SJCRH30 (cell line): ENCODE results near the gene MPHOSPH9. TPM values are rescaled to one million over a fixed set of nuclear protein-coding genes. Genes with fewer than 3 reads are reported as not detected.

Experiments
- DNase-seq, 2 experiments: peaks; one replicate each; pipeline ENCODE4 v3.0.0-alpha.2; 2015 to 2020
- H3K27ac ChIP-seq: fragments of 250-450 bp; sonication (Bioruptor Pico); 2 replicates; pipeline ENCODE4 v1.5.1; 2020; ENCODE audit warnings: mild to moderate bottlenecking, moderate library complexity
- H3K27me3 ChIP-seq: fragments of 250-450 bp; sonication (Bioruptor Pico); 2 replicates; pipeline ENCODE4 v1.5.1; 2020; ENCODE audit warnings: mild to moderate bottlenecking, moderate library complexity
- H3K36me3 ChIP-seq: fragments of 250-450 bp; sonication (Bioruptor Pico); 2 replicates; pipeline ENCODE4 v1.5.1; 2020; ENCODE audit warnings: mild to moderate bottlenecking, moderate library complexity
- H3K4me1 ChIP-seq: fragments of 250-450 bp; sonication (Bioruptor Pico); 2 replicates; pipeline ENCODE4 v1.5.1; 2020; ENCODE audit warnings: mild to moderate bottlenecking, moderate library complexity
- H3K4me3 ChIP-seq: fragments of 250-450 bp; sonication (Bioruptor Pico); 2 replicates; pipeline ENCODE4 v1.5.1; 2020; ENCODE audit warnings: mild to moderate bottlenecking, moderate library complexity
- H3K9me3 ChIP-seq: fragments of 250-450 bp; sonication (Bioruptor Pico); replicated peaks from 2 replicates; pipeline ENCODE4 v1.5.1; 2020; ENCODE audit warnings: mild to moderate bottlenecking, moderate library complexity
- total RNA-seq: library from RNA; depleted of rRNA; stranded (reverse); fragments of >200 nt; shearing (Covaris generic); gene quantifications from 2 replicates; pipeline ENCODE4 v1.2.3, GENCODE V29; 2014; rRNA removed

Gene MPHOSPH9
- total RNA-seq, result 68.7 and 78.2 TPM in 2 replicates

DNA sequence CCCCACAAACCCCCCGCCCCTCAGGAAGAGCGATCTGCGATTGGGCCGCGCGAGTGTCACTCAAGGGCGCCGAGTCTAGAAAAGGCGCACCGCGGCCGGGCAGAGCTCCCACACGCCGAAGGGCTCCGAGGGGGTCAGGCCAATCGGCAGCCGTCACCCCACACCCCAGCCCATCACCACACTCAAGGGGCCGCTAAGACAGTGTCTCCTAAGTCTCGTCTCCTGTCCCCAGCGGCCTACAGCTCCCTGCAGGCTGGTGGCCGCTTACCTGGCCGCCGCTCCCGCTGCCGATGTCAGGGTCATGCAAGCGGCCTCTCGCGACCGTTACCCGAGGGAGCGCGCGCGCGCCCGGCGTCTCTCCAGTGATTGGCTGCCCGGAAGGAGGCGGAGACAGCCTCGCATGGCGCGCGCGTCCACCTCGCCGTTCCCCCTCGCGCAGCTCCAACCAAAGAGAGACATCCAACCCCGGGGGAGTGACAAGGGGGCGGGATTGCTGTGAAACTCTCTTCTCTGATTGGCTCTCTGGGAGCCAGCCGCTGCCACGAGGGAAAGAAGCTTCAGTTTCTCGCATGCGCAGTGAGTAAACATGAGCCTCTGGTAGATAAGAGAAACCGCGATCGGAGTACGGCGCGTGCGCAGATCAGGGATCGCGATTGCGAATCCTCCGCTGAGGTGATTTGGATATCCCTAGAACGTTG lies at the start of gene MPHOSPH9, which contains the start of gene MTRFR:
MPHOSPH9 (minus strand) TSS at position 335 of the 698 bp plus-strand sequence. CDS start 2,777 bp downstream, outside the sequence.
MTRFR (plus strand) TSS at position 630 of the 698 bp plus-strand sequence. CDS start 20,239 bp downstream, outside the sequence.
- Histone ChIP-seq H3K36me3 (peaks cover 4% of the 10 kb centered on the region; the same call in 1 of the 2 replicates), H3K27ac (peak within 1 kb of the TSS; percentile 75), H3K4me1 (no peaks in the 10 kb centered on the region), H3K9me3 (no peaks in the 10 kb centered on the region), H3K27me3 (no peaks in the 10 kb centered on the region), H3K4me3 (peak within 1 kb of the TSS; percentile 68)
- DNase-seq, result peak; percentile 99 to 100

GRCh38 chr12:123282111-123282510 lies 49.2 kb upstream of the MPHOSPH9 start:
- H3K36me3 ChIP-seq, result no peaks in the 10 kb centered on the region

GRCh38 chr12:123280971-123281370 lies 48.0 kb upstream of the MPHOSPH9 start:
- H3K27ac ChIP-seq, result no peak overlapping the region
- H3K27me3 ChIP-seq, result no peaks in the 10 kb centered on the region
- DNase-seq, result no peak
- no peak overlapping the region for H3K4me3 ChIP-seq
- H3K36me3 ChIP-seq, result no peaks in the 10 kb centered on the region
- no peaks in the 10 kb centered on the region for H3K4me1 ChIP-seq
- no peaks in the 10 kb centered on the region; the same call in 1 of the 2 replicates for H3K9me3 ChIP-seq

More at GRCh38 chr12:123282111-123282510, 49.2 kb upstream of the MPHOSPH9 start:
- Histone ChIP-seq H3K27me3 (no peaks in the 10 kb centered on the region), H3K4me3 (no peak overlapping the region), H3K4me1 (no peaks in the 10 kb centered on the region), H3K9me3 (no peaks in the 10 kb centered on the region; the same call in 1 of the 2 replicates), H3K27ac (no peak overlapping the region)
- DNase-seq, result no peak

- DNase-seq, result no peak
- no peak overlapping the region for H3K27ac ChIP-seq
- no peaks in the 10 kb centered on the region for H3K27me3 ChIP-seq
- H3K4me3 ChIP-seq, result no peak overlapping the region
- no peaks in the 10 kb centered on the region for H3K36me3 ChIP-seq
- H3K4me1 ChIP-seq, result no peaks in the 10 kb centered on the region
- no peaks in the 10 kb centered on the region; the same call in 1 of the 2 replicates for H3K9me3 ChIP-seq
Observed at GRCh38 chr12:123278101-123278627, 45.2 kb upstream of the MPHOSPH9 start.

- Histone ChIP-seq H3K27ac (peak overlapping the region; percentile 66), H3K4me3 (peak overlapping the region; percentile 95), H3K9me3 (no peaks in the 10 kb centered on the region; the same call in 1 of the 2 replicates), H3K36me3 (no peaks in the 10 kb centered on the region), H3K4me1 (peaks cover 14% of the 10 kb centered on the region), H3K27me3 (no peaks in the 10 kb centered on the region)
- DNase-seq, result no peak
Observed at GRCh38 chr12:123273166-123273565, 40.2 kb upstream of the MPHOSPH9 start.

DNA sequence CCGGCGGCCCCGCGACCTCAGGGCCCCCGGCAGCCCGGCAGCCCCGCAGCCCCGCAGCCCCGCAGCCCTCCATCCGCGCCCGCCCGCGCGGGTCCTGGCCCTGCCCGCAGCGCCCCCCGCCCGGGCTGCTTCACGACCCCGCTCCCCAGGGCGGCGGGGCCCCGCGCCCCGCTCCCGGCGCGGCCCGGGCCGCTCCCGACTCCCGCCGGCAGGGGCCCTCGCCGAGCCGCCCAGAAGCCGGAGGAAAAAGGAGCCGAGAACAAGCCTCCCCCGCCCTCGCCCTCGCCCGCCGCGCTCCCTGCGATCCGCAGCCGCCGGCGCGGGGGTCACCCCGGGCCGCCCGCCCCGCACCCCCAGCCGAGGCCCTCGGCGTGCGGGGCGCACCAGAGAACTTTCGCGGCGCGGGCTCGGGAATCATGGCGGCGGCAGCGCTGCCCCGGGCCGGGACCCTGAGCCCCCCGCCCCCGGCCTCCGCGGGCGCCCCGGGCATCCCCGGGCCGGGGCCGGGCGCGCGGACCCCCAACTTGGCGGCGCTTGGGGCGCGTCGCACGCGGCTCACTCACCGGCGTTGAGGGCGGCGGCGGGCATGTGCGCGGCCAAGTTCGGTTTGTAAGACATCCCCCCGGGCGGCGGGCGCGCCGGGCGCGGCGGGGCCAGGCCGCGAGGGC lies 38.2 kb upstream of the MPHOSPH9 start:
- DNase-seq, result peak; percentile 71 to 75
- peaks cover 23% of the 10 kb centered on the region for H3K4me1 ChIP-seq
- H3K36me3 ChIP-seq, result peaks cover 10% of the 10 kb centered on the region
- peak overlapping the region; percentile 94 for H3K27ac ChIP-seq
- H3K4me3 ChIP-seq, result peak overlapping the region; percentile 95
- H3K27me3 ChIP-seq, result no peaks in the 10 kb centered on the region
- H3K9me3 ChIP-seq, result no peaks in the 10 kb centered on the region

- H3K4me1 ChIP-seq, result peaks cover 23% of the 10 kb centered on the region
- peak overlapping the region; percentile 94 for H3K27ac ChIP-seq
- H3K27me3 ChIP-seq, result no peaks in the 10 kb centered on the region
- DNase-seq, result peak; percentile 48 to 61
- H3K36me3 ChIP-seq, result peaks cover 12% of the 10 kb centered on the region
- H3K4me3 ChIP-seq, result peak overlapping the region; percentile 95
- no peaks in the 10 kb centered on the region for H3K9me3 ChIP-seq
Observed at GRCh38 chr12:123270214-123271000, 37.5 kb upstream of the MPHOSPH9 start.

DNA sequence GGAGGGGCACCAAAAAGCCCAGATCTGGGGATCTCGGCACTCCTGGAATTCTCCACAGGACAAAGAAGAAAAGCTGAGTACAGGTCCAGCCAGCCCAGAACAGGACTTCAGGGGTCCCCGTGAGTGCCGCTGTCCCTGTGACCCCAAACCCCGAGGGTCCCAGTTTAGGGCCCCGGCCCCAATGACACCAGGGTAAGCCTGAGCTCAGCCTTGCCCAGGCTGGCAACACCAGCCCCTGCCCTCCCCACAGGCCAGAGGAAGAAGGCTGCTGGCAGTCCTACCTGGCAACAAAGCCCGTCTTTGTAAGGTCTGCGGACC lies 36.9 kb upstream of the MPHOSPH9 start:
- peaks cover 23% of the 10 kb centered on the region for H3K4me1 ChIP-seq
- no peak for DNase-seq
- peaks cover 12% of the 10 kb centered on the region for H3K36me3 ChIP-seq
- peak overlapping the region; percentile 95 for H3K4me3 ChIP-seq
- H3K27me3 ChIP-seq, result no peaks in the 10 kb centered on the region
- H3K27ac ChIP-seq, result peak overlapping the region; percentile 94
- H3K9me3 ChIP-seq, result no peaks in the 10 kb centered on the region

DNA sequence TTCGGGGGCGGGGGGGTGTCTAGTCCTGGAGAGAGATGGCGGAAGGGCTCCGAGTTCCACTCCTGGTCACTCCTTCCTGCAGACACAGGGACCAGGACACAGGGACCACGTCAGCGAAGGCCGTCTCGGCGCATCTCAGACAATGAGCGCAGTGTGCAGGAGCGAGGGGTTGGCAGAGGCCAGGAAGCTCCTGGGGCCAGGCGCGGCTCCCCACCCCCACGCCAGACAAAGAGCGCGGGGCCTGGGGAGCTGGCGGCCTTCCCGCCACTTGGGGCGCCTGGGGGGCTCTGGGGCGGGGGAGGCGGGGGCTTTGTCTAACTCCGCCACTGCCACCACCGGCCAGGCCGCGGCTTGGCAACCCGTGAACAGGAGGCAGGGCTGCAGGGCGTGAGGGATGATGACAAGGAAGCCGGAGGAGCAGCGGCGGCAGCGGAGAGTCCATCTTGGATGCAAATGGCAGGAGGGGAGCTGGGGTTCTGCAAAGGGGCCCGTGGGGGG lies 36.5 kb upstream of the MPHOSPH9 start:
- peak overlapping the region; percentile 95 for H3K4me3 ChIP-seq
- DNase-seq, result peak; percentile 93 to 95
- no peaks in the 10 kb centered on the region for H3K27me3 ChIP-seq
- peaks cover 23% of the 10 kb centered on the region for H3K4me1 ChIP-seq
- H3K9me3 ChIP-seq, result no peaks in the 10 kb centered on the region
- H3K27ac ChIP-seq, result peak overlapping the region; percentile 94
- H3K36me3 ChIP-seq, result peaks cover 12% of the 10 kb centered on the region

- H3K4me3 ChIP-seq, result peak overlapping the region; percentile 95
- H3K36me3 ChIP-seq, result peaks cover 12% of the 10 kb centered on the region
- no peaks in the 10 kb centered on the region for H3K9me3 ChIP-seq
- DNase-seq, result no peak
- peak overlapping the region; percentile 94 for H3K27ac ChIP-seq
- H3K27me3 ChIP-seq, result no peaks in the 10 kb centered on the region
- H3K4me1 ChIP-seq, result peaks cover 23% of the 10 kb centered on the region
Observed at GRCh38 chr12:123268850-123269249, 35.9 kb upstream of the MPHOSPH9 start.

DNA sequence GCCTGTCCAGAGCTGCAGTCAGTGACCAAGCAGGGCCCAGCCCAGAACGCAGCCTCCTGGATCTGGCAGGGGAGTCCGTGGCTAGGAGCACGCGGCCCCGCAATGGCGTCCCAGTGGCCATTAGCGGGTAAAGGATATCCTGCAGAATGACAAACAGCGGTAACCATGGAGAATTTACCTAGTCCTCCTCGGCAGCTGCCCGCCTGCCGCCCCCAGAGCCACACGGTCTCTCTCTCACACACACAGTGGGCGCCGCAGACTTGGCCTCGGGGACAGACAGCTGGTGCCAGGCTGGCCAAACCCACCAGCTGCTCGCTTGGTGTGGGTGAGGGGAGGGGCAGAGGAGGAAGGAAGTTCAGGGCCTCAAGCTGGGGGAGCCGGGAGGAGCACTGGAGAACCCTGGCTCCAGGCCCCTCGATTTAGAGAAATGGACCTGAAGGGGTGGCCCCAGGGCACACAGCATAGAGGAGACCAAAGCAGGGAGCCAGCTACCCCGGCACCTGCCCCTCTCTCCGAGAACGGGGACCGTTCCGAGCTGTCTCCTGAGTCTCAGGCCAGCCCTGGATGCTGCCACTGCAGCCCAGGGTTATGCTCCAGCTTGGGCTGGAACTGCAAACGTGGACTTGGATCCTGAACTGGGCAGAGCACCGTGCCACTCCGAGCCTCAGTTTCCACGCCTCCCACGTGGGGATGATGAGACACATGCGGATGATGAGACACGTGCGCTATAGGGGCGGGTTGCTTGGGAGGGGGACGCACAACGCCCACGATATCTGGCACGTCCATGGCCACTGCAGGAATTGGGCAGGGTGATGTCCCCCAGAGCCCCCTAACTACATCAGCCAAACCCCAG lies 35.3 kb upstream of the MPHOSPH9 start:
- Histone ChIP-seq H3K27ac (peak overlapping the region; percentile 94), H3K36me3 (peaks cover 18% of the 10 kb centered on the region), H3K27me3 (no peaks in the 10 kb centered on the region), H3K4me3 (peak overlapping the region; percentile 95), H3K4me1 (peaks cover 23% of the 10 kb centered on the region), H3K9me3 (no peaks in the 10 kb centered on the region)
- DNase-seq, result peak; percentile 96 to 97

- H3K4me1 ChIP-seq, result peaks cover 20% of the 10 kb centered on the region
- H3K36me3 ChIP-seq, result peaks cover 24% of the 10 kb centered on the region
- H3K9me3 ChIP-seq, result no peaks in the 10 kb centered on the region
- no peaks in the 10 kb centered on the region for H3K27me3 ChIP-seq
- DNase-seq, result no peak
- H3K27ac ChIP-seq, result peak overlapping the region; percentile 94
- peak overlapping the region; percentile 95 for H3K4me3 ChIP-seq
Observed at GRCh38 chr12:123267335-123267920, 34.5 kb upstream of the MPHOSPH9 start.

DNA sequence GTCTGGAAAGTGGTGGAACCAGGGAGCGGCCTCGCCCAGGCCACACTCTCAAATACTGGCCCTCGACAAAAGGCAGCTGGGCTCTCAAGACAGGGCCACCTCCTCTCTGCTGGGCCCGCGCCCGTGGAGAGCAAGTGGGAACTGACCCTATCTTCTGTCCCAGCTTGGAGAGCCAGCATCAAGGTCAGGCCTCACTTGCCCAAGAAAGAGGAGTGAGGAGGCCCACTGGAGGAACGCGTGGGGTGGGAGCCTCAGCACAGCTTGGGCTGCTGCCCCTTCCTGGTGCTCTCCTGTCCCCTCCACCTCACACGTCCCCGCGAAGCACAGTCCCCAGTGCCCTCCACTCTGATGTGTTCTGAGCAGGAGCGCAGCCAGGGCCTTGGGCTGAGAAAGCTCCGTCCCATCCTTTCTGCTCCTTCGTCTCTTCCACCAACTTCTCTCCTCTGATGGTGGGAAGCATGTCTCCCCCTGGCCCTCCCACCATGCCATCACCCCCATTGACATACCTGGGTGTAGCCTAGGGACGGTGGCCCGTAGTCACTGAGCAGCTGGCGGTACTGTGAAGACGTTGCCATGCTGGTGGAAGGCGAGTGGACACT lies 33.8 kb upstream of the MPHOSPH9 start:
- Histone ChIP-seq H3K36me3 (peaks cover 29% of the 10 kb centered on the region), H3K9me3 (no peaks in the 10 kb centered on the region), H3K27me3 (no peaks in the 10 kb centered on the region), H3K4me3 (no peak overlapping the region), H3K4me1 (peaks cover 20% of the 10 kb centered on the region), H3K27ac (peak overlapping the region; percentile 94; the same call in 1 of the 2 replicates)
- no peak for DNase-seq
